Measurements from ENCODE around the gene GRAMD4.

Gene GRAMD4

DNA sequence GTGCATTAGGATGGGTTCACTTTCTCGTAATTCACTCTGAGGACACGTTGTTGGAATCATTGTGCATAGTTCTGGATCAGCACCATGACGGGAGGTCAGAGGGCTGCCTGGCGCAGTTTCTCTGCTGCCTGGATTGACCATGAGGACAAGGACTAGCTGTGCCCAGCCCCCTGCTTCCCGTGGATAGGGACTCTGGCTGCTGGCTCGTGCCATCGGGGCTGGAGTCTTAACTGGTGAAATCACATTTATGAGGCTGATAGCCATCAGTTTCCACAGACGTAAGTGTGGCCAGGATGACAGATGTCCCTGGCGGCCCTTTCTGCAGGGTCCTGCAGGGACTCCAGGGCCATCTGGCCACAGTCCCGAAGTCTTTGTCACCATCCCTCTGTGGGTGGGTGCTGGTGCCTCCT, 24.1 kb upstream of the GRAMD4 start:
- DNase-seq (ENCODE audit: low read depth in 2 of 2, low spot score in 1 of 2) = no peak

DNA sequence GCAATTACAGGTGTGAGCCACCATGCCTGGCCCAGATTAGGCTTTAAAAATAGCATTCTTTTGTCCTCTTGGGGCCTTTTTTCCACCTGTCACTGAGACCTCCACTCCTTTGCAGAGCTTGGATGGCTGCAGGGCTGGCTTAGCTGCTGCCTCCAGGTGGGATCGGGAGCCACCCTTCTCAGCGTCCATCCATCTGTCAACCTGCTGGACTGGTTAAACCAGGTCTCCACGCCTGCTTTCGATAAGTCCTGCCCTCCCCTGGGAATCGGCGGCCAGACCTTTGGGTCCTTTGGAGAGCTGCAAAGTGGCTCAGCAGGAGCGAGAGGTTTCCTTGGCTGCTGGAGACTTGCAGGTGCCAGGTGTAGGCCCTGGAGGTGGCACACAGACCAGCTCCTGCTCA, 23.4 kb upstream of the GRAMD4 start:
- no peak for DNase-seq (ENCODE audit: low read depth in 2 of 2, low spot score in 1 of 2)

DNA sequence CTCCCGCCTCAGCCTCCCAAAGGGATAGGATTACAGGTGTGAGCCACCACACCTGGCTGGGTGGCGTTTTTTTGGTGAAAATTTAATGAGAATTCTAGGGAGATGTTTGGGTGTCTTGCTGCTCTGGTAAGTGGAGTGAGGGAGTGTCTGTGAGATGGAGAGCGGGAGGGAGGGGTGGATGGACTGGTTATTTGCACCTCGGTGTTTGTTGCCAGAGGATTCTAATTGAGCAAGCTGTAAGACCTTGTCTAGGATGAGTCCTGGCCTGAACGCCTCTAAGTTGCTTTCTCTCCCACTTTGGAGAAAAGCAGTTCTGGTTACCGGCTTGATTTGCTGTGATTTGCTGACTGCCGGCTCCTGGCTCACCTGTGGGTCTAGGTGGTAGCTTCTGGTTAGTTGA, 22.0 kb upstream of the GRAMD4 start:
- DNase-seq (ENCODE audit: low read depth in 2 of 2, low spot score in 1 of 2) = no peak

DNA sequence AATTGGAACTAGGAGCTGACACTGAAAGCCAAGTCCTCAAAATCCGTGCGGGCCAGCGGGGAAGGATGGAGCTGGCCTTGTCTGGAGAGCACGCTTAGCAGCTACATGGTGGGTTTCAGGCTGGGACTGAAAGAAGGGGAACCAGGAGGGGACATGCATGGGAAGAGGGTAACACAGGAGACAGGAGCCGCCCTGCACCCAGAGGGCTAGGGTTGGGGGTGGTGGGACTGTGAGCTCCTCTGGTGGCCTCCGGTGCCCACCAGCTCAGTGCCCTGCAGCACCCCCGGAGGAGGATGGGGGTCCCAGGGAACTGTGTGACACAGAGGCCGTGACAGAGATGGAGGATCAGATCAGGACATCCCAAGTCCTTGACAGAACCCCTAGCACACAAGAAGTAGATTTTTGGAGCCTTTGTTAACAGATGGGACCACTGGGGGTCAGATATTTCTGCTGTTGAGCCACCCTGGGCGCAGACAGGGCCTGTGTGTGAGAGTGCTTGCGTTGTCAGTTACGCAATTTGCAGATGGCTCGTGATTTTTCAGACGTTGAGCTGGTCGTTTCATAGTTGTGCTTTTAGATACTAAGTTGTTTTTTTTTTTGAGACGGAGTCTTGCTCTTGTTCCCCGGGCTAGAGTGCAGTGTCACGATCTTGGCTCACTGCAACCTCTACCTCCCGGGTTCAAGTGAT, 21.3 kb upstream of the GRAMD4 start:
- no peak for DNase-seq (ENCODE audit: low read depth in 2 of 2, low spot score in 1 of 2)

DNA sequence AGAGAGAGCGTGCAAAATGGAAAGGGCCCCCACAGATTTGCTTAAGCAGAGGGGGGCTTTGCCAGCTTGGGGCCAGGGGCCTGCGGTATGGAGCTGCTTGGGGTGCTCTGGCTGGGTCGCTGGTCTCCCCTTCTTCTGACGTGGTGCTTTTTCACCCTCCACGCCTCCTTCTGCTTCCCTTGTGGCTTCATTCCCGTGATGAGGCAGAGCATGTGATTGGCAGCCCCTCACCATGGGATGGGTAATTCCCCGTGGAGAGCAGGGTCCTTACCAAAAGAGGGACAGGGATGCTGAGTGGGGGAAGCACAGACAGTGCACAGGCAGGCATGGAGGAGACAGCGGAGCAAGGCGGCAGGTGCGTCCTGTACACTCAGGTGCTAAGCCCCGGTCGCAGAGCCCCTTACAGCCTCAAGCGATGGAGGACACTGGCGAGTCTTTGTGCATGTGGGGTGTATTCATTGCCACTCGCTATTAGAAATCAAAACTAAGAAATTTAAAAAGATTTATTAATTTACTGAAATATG, 19.9 kb upstream of the GRAMD4 start:
- DNase-seq (ENCODE audit: low read depth in 2 of 2, low spot score in 1 of 2) = no peak

DNA sequence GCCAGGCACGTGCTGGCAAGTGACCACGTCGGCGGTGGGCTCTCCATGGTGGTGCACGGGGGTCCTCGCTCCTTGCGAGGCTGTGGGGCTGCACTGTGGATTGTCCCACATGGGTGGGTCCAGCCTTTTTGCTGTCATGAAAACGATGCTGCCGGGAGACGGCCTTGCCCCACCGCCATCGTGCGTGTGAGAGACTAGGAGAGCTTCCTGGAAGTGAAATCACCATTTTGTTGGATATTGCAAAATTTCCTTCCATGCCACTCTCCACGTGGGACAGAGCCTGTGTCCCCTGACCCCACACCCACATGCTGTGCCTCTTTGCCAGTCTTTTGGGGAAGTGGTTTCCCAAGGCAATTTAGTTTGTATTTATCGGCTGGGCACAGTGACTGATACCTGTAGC, 18.2 kb upstream of the GRAMD4 start:
- no peak for DNase-seq (ENCODE audit: low read depth in 2 of 2, low spot score in 1 of 2)

DNA sequence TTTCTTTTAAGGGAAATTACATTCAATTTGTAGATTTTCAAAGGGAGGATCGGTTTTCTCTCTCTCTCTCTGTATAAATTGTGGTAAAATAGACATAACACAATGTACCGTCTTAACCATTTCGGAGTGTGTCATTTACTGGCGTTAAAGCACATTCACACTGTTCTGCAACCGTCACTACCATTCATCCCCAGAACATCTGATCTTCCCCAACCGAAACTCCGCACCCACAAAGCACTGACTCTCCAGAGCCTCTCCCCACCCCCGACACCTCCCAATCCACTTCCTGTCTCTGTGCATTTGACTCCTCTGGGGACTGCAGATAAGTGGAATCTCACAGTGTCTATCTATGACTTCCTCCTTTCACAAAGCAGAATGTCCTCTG, 15.9 kb upstream of the GRAMD4 start:
- no peak for DNase-seq (ENCODE audit: low read depth in 2 of 2, low spot score in 1 of 2)

DNA sequence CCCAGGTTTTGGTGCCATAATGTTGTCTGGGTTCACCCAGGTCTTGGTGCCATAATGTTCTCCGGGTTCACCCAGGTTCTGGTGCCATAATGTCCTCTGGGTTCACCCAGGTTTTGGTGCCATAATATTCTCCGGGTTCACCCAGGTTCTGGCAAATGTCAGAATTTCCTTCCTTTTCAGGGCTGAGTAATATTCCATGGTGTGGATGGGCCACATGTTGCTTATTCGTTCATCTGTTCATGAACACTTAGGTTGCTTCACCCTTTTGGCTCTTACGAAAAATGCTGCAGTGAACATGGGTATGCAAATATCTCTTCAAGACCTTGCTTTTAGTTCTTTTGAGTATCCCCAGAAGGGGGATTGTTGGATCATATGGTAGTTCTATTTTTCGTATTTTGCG, 15.1 kb upstream of the GRAMD4 start:
- DNase-seq (ENCODE audit: low read depth in 2 of 2, low spot score in 1 of 2) = no peak

DNA sequence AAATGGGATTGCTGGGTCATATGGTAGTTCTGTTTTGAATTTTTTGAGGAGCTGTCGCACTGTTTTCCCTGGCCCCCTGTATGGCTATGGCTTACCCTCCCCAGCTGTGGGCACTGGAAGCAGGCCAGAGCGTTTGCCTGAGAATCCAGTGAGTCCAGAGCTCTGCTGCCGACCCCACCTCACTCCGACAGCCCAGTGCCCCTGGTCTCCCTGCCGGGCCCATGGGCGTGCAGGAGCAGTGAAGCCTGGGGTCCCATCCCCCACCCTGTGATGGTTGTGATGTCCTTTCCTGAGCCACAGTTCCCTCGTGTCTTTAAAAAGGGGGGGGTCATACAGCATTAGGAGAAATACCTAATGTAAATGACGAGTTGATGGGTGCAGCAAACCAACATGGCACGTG, 13.3 kb upstream of the GRAMD4 start:
- DNase-seq (ENCODE audit: low read depth in 2 of 2, low spot score in 1 of 2) = no peak

DNA sequence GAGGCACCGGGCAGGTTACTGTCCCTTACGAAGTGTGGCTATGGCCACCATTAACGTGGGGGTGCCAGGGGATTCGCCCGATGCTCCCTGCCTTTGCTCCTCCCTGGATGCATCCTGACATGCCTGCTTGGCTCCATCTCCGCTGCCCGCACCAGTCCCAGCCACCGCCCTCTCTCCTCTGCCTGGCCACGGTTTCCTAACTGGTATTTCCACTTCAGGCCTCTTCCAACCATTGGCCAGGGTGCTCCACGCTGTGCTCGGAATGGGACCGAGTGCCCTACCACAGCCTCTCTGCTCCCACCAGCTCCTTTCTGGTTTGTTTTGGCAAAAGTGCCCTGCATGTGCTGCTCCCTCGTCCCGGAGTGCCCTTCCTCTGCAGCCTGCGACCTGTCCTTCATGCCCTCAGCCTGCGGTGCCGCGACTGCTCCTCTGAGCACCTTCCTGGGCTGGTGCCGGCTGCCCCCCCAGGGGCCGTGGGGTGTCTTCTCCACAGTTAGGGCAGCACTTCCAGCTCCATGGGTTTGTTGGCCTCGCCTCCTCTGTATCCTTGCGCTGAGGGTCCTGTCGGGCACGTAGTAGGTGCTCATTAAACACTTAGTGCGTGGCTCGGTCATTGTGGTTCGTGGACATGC, 12.6 kb upstream of the GRAMD4 start:
- DNase-seq (ENCODE audit: low read depth in 2 of 2, low spot score in 1 of 2) = no peak

DNA sequence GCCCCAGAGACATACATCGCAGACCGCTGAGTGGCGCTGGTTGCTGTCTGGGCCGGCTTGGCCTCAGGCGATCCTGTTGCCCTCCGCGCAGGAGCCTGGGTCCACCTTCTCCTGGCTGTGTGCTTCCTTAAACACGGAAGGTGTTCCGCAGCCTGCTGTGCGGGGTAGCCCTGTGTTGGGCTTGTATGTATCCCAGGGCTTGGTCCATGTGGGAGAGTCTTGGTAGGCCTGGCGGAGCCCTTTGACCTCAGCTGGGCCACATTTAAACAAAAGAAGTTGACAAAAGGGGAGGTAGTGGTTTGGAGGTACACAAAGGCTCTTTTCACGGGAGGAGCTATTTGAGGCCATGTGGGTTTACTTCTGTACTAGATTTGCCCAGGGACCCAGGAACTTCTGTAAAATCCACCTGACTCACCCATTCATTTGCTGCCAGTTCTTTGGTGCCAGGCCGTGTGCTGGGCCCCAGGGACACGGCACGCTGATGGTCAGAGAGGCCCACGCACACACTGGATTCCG, 11.0 kb upstream of the GRAMD4 start:
- DNase-seq (ENCODE audit: low read depth in 2 of 2, low spot score in 1 of 2) = no peak

DNA sequence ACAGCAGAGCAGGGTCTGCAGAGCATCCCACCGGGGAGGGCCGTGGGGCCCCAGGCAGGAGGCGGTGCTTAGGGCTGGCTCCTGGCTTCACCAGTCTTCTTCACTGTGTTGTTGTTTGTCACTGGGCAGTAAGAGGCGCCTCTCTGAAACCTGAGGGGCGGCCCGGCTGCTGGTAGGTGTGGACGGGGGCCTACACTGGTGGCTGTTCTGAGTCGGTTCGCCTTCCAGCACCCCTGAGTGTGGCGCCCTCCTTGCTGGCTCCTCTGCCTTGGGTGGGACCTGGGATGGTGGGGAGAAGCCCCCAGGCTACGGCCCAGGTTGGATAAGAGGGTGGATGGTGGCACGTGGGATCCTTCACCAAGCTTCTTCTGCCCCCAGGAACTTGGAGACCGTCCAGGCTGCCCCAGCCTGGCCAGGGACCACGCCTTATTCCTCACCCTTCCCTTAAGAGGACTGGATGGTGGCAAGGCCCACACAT, 10.4 kb upstream of the GRAMD4 start:
- DNase-seq (ENCODE audit: low read depth in 2 of 2, low spot score in 1 of 2) = no peak

DNA sequence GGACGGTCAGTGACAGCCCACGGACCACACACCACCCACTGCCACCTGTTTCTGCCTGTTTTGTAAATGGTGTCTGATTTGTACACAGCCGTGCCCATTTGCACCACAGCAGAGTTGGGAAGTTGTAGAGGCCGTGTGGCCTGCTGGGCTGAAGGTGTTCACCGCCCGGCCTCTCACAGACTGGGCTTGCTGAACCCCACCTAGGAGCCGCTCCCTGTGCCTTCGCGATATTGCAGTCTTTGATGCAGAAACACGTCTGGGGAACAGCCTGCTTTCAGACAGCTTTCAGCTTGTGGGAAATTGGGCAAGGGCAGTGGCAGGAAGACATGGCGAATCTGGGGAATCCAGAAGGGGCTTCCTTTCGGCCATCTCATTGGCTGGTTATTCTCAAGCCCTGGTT, 9.8 kb upstream of the GRAMD4 start:
- no peak for DNase-seq (ENCODE audit: low read depth in 2 of 2, low spot score in 1 of 2)

DNA sequence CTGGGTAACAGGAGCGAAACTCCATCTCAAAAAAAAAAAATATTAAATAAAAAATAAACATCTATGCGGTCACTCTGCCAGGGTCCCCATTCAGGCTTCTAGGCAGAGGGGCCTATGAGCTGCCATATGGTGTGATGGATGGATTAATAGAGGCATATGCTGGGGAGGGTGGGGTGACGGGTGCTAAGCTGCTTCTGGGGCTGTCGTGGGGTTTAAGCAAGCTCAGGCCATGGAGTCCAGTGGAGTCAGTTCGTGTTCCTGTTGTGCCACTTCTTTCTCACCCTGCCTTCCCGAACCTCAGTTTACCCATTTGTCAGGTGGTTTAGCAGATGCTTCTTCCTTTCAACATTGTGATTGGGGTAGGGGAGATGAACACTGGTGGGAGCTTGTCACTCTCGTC, 9.0 kb upstream of the GRAMD4 start:
- no peak for DNase-seq (ENCODE audit: low read depth in 2 of 2, low spot score in 1 of 2)

DNA sequence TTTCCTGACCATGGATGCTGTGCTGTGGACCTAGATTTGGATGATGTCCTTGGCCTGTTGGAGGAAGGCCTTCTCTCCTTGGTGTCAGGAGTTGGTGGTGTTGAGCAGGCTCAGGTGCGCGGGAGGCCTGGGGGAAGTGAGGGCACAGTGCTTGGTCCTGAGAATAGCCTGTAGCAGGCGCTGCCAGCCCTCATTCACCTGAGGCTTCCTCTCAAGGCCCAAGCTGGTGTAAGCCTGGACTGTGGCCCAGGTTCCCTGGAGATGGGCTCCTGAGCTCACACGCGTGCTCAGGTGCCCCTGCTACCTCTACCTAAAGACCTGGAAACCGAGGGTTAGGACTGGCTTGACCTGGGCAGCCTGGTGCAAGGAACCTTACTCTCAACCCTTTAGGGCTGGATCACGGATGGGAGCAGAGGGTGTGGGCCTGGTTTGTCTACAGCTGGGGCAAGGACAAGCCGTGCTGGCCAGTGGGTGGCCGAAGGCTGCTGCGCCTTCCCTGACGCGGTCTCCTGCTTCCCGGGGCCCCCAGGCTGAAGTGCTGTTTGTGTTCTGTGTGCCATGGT, 7.8 kb upstream of the GRAMD4 start:
- DNase-seq (ENCODE audit: low read depth in 2 of 2, low spot score in 1 of 2) = no peak

DNA sequence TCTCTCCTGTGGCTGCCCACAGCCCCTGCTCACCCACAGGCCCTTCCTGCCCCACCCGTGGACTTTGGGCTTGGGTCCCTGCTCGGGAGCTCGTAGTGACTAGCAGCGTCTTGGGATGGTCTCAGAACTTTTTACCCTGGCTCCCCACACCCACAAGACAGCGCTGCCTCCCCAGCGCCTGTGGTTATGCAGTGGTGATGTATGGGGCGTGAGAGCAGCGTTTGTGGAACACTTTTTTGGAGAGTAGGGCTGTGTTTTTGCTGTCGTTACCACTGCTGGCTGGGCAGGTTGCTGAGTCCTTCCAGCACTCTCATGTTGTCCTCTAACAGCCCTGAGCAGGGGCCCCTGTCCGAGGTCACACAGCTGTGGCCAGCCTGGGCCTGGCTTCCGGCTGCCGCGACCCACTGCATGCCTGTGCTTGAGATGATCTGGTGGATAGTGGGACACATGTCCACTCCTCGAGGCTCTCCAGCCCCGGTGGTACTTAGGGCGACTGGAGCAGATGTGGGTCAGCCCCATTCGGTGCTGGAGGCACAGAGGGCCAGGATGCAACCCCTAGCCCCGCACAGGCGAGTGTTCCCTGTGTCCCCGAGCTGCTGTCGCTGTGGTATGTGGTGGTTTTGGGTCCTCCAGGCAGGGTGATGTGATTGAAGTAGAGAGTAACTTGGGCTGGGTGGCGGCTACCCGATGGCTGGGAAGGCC, 7.1 kb upstream of the GRAMD4 start:
- DNase-seq (ENCODE audit: low read depth in 2 of 2, low spot score in 1 of 2) = no peak

DNA sequence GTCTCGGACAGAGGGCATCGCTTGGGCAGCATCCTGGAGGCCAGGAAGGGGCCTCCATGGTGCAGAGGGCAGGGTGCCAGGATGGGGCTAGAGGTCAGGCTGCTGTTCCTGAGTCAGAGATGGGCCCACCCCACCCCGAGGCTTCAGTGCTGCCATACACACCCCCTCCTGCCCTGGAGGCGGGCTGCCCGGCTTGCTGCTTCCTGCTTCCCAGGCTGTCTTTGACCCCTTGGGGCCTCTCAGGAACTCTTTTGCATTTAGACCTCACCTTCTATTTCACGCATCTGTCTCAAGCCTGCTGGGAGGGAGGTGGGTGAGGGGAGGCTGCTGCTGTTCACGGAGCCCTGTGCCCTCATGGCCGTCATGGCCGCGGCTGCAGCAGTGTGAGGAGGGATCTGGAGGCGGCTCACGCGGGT, 6.6 kb upstream of the GRAMD4 start:
- DNase-seq (ENCODE audit: low read depth in 2 of 2, low spot score in 1 of 2) = no peak

DNA sequence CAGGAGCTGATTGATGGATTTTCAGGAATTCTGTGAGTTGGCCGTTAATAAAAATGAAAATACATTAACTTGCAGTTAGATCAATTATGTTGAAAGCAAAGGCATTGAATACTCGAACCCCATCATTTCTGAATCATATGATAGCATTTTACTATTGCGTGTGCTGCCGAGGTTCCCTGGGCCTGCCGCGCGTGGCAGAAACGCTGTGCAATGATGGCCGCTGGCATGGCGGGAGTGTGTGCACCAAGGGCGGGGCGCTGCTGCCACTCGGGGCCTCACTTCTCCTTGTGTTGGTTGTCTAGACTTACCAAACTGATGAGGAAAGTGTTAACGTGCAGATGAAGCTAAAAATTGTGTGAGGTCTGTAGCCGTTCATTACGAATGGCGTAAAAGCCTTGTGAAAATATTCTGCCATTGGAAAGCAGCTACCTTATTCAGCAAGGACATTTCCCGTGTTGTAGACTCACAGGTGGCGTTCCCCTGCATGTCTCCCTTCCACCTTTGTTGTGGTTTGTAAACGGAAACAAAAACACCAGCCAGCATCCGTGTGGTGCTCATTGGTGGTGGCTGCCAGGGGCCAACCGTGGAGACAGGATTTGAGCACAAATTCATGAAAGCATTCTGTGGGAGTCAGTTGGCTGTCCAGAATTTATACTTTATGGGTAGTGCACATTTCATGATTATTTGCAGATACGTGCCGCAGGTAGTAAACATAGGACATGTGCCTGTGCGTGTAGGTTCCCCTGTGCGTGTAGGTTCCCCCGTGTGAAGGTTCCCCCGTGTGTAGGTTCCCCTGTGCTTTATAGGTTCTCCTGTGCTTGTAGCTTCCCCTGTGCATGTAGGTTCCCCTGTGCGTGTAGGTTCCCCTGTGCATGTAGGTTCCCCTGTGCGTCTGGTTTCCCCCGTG, 5.9 kb upstream of the GRAMD4 start:
- peak in 1 of 2 donors; percentile 39 for DNase-seq (ENCODE audit: low read depth in 2 of 2, low spot score in 1 of 2)

DNA sequence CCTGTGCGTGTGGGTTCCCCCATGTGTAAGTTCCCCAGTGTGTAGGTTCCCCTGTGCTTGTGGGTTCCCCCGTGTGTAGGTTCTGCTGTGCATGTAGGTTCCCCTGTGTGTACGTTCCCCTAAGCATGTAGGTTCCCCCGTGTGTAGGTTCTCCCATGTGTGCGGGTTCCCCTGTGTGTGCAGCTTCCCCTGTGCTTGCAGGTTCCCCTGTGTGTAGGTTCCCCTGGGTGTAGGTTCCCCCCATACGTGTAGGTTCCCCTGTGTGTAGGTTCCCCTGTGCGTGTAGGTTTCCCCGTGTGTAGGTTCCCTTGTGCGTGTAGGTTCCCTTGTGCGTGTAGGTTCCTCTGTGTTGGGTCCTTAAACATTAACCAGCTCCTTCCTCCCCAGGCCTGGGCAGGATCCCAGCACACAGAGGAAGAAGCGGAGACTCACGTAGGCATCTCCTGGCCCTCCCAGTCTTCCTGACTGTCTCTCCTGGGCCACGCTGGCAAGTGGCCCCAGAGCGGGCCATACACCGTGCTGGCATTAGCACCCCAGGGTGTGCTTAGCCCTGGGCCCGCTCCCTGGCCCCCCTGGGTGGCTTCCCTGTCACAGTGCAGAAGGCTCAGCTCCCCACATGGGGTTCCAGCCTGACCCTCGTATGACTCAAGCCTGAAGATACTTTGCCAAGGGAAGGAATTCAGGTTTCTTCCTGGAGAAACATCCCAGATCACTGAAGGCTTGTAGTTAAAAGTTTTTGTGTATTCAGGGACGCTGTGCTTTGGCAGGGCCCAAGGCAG, 2.8 kb upstream of the GRAMD4 start:
- DNase-seq (ENCODE audit: low read depth in 2 of 2, low spot score in 1 of 2) = no peak
